H1 (cell line): ENCODE data around the gene SLC9A5. TPM values are rescaled to one million over a fixed set of nuclear protein-coding genes. Genes with fewer than 3 reads are reported as not detected.

Source experiments
- CEBPB ChIP-seq: IDR thresholded peaks from 2 replicates; pipeline ENCODE4 v1.6.1; 2012; ENCODE audit warnings: low read depth, low read length
- MAFK ChIP-seq: IDR thresholded peaks from 2 replicates; pipeline ENCODE4 v1.6.1; 2012; ENCODE audit warnings: low read depth, mild to moderate bottlenecking, improper control_type of control experiment, low read length
- NANOG ChIP-seq: IDR thresholded peaks from 2 replicates; pipeline ENCODE4 v1.6.1; 2011; ENCODE audit warnings: low read length, low read depth, mild to moderate bottlenecking, inconsistent platforms; ENCODE audit not compliant: insufficient read depth, poor library complexity, severe bottlenecking
- RFX5 ChIP-seq: IDR thresholded peaks from 2 replicates; pipeline ENCODE4 v1.6.1; 2011; ENCODE audit warnings: low read depth, low read length, improper control_type of control experiment, borderline replicate concordance
- SIRT6 ChIP-seq: IDR thresholded peaks from one replicate; pipeline ENCODE4 v1.7.1; 2012; ENCODE audit warnings: low read length, inconsistent platforms
- TBP ChIP-seq: IDR thresholded peaks from 2 replicates; pipeline ENCODE4 v1.6.1; 2011; ENCODE audit warnings: low read depth, low read length, improper control_type of control experiment
- polyA plus RNA-seq, 7 experiments: library from polyadenylated mRNA; depleted of rRNA in 3 of 7; stranded (reverse) in 5 of 7; unstranded in 2 of 7; fragments of >200 nt in 5 of 7; fragments of 200-250 nt in 2 of 7; gene quantifications; 1 replicate in 5 of 7; 2 replicates in 1 of 7; 4 replicates in 1 of 7; pipeline versions ENCODE4 v1.2.1 to v1.2.3, GENCODE V29; 2011 to 2013; ENCODE audit warnings: missing spikeins in 2 of 7, mixed read lengths in 2 of 7
- total RNA-seq: library from RNA; stranded (reverse); fragmentation: NEBNext Ultra II Directional; extraction: Animal tissue kit (Norgen Biotek cat#: 25700); gene quantifications from 2 replicates; pipeline ENCODE4 v1.2.1, GENCODE V29; 2021

The SLC9A5 gene
- total and polyA plus RNA-seq, 2 of the 8 experiments (the other 6 are each of a cell fraction or from before 2014, with no cell fraction given) = 7.9 to 8.6 TPM

DNA sequence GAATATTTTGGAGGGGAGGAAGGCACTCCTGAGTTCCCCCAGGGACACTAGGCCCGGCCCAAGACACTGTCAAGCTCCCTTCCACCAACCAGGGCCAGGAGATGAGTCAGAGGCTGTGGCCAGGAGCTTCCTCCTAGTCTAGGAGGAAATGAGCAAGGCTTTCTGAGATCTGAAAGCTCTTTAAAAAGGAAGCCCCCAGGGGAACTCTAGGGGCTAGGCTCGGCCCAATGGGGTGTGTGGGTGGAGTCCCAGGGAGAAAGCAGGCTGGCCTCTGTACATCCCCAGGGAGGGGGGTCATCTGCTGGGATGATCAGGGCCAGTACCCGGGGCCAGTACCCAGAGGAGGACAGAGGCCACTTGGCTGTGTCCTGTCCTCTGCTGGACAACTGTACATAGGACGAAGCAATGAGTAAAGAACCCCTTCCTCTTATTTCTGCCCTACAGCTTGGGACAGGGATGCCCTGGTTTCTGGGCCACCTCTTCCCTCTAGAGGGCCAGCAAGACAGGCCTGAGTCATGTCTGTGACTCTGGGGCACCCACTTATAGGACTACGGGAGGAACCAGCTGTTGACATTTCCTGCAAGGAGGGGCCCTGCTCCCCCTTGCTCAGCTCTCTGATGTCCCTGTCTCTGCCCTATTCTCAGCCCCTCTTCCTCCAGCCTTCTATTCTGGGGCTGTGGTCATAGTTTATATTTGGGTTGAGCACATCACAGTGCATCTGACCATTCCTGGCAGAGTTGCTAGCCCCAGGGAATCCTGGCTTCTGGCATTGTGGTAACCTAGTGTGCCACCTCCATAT, 4.2 kb upstream of the SLC9A5 start (continued):
- TF ChIP-seq RFX5 = no peak
- no peak for TF ChIP-seq SIRT6
- TF ChIP-seq MAFK = no peak
- TF ChIP-seq CEBPB = no peak
- no peak for TF ChIP-seq TBP
- TF ChIP-seq NANOG = no peak
